ENCODE results near the gene KCNC1. TPM values are rescaled to one million over a fixed set of nuclear protein-coding genes. Genes with fewer than 3 reads are reported as not detected.

The KCNC1 gene
- total RNA-seq, 1 experiment from 2014 or later: 0.26 TPM

- no peaks in the 10 kb centered on the region for H3K36me3 Mint-ChIP-seq (ENCODE audit: insufficient read depth, unreplicated experiment)
- H3K27me3 Mint-ChIP-seq (ENCODE audit: unreplicated experiment): no peaks in the 10 kb centered on the region
- CTCF ChIA-PET: no interaction called here
- DNase-seq: no peak
- no peak for TF ChIP-seq CTCF (IDR thresholded peaks at IDR 0.05; ENCODE audit: unreplicated experiment)
- H3K4me1 Mint-ChIP-seq (ENCODE audit: low read depth, unreplicated experiment): no peaks in the 10 kb centered on the region
- no TSS peak for BruUV-seq (replicated peaks)
- intact Hi-C loops (cut with micrococcal nuclease; ENCODE audit: unreplicated experiment): no loop called here
- H3K4me3 Mint-ChIP-seq (ENCODE audit: low read depth, unreplicated experiment): no peak overlapping the region
- no peak overlapping the region for H3K27ac Mint-ChIP-seq (ENCODE audit: unreplicated experiment)
- H3K9me3 Mint-ChIP-seq (ENCODE audit: low read depth, unreplicated experiment): no peaks in the 10 kb centered on the region
Measured at GRCh38 chr11:17821648-17822400, 87.2 kb downstream of the KCNC1 start.

DNA sequence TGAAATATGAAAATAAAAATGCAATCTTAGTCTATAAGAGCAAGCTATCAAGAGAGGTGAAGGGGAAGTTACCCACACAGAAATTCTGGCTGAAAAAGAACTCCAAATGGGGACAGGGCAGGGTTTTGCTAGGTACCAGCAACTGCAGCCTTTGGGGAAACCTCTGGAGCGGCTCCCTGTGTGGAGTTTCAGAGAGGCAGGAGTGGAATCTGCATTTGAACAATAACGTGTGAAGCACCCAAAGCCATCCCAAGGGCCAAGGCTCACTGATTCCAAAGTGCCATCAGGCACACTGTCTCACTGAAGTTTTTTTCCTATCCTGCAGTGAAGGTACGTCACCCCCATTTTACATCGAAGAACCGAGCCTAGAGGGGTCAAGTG lies 87.8 kb downstream of the KCNC1 start:
- DNase-seq: no peak
- no TSS peak for BruUV-seq (replicated peaks)
- H3K4me3 Mint-ChIP-seq (ENCODE audit: low read depth, unreplicated experiment): no peak overlapping the region
- no peaks in the 10 kb centered on the region for H3K27me3 Mint-ChIP-seq (ENCODE audit: unreplicated experiment)
- no peak for TF ChIP-seq CTCF (IDR thresholded peaks at IDR 0.05; ENCODE audit: unreplicated experiment)
- no peaks in the 10 kb centered on the region for H3K4me1 Mint-ChIP-seq (ENCODE audit: low read depth, unreplicated experiment)
- H3K9me3 Mint-ChIP-seq (ENCODE audit: low read depth, unreplicated experiment): no peaks in the 10 kb centered on the region
- H3K27ac Mint-ChIP-seq (ENCODE audit: unreplicated experiment): no peak overlapping the region
- H3K36me3 Mint-ChIP-seq (ENCODE audit: insufficient read depth, unreplicated experiment): no peaks in the 10 kb centered on the region
- CTCF ChIA-PET: no interaction called here
- intact Hi-C loops (cut with micrococcal nuclease; ENCODE audit: unreplicated experiment): no loop called here

- no peaks in the 10 kb centered on the region for H3K9me3 Mint-ChIP-seq (ENCODE audit: low read depth, unreplicated experiment)
- no peak overlapping the region for H3K27ac Mint-ChIP-seq (ENCODE audit: unreplicated experiment)
- intact Hi-C loops (cut with micrococcal nuclease; ENCODE audit: unreplicated experiment): no loop called here
- no TSS peak for BruUV-seq (replicated peaks)
- CTCF ChIA-PET: no interaction called here
- no peaks in the 10 kb centered on the region for H3K36me3 Mint-ChIP-seq (ENCODE audit: insufficient read depth, unreplicated experiment)
- H3K4me3 Mint-ChIP-seq (ENCODE audit: low read depth, unreplicated experiment): no peak overlapping the region
- no peak for TF ChIP-seq CTCF (IDR thresholded peaks at IDR 0.05; ENCODE audit: unreplicated experiment)
- DNase-seq: no peak
- H3K27me3 Mint-ChIP-seq (ENCODE audit: unreplicated experiment): no peaks in the 10 kb centered on the region
- H3K4me1 Mint-ChIP-seq (ENCODE audit: low read depth, unreplicated experiment): no peaks in the 10 kb centered on the region
Measured at GRCh38 chr11:17827006-17827405, 92.4 kb downstream of the KCNC1 start.

DNA sequence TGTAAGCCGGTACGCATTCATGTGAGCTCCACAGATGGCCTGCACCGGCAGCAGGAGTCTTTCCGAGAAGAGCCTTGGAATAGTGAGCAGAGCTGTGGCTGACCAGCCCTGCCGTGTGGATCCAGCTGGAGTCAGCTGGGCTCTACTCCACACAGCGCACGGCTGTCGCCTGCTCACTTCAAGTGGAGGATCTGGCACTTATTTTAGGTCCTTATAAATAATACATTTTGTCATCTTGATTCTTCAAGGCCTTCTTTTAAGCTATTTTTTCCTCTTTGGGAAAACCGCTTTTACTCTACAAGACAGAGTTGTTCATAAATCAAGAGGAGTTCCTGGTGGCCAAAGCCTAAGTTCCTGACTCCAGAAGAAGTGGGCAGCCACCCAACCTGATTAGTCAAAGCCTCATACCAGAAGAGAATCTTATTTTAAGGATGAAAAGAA lies 93.8 kb downstream of the KCNC1 start:
- no TSS peak for BruUV-seq (replicated peaks)
- intact Hi-C loops (cut with micrococcal nuclease; ENCODE audit: unreplicated experiment): no loop called here
- CTCF ChIA-PET: interaction anchor here (0.6 to 1.2 kb wide), 2 partner anchors 8 to 247 kb away, joined by 3 read pairs; no protein-coding TSS in a partner anchor
- Mint-ChIP-seq H3K4me3 (ENCODE audit: low read depth, unreplicated experiment) (no peak overlapping the region), H3K4me1 (ENCODE audit: low read depth, unreplicated experiment) (no peaks in the 10 kb centered on the region), H3K36me3 (ENCODE audit: insufficient read depth, unreplicated experiment) (no peaks in the 10 kb centered on the region), H3K27ac (ENCODE audit: unreplicated experiment) (no peak overlapping the region), H3K9me3 (ENCODE audit: low read depth, unreplicated experiment) (no peaks in the 10 kb centered on the region), H3K27me3 (ENCODE audit: unreplicated experiment) (no peaks in the 10 kb centered on the region)
- no peak for TF ChIP-seq CTCF (IDR thresholded peaks at IDR 0.05; ENCODE audit: unreplicated experiment)
- DNase-seq: no peak

Measured in Calu3 (cell line).